GM12878 (cell line): ENCODE measurements around the gene LIMA1. TPM values are rescaled to one million over a fixed set of nuclear protein-coding genes. Genes with fewer than 3 reads are reported as not detected.

Experiments
- ATAC-seq: fragments of 200-7000 bp; cut with Tn5 transposase; 3 replicates; pipeline ENCODE4 v1.9.1; 2020; ENCODE audit warnings: mild to moderate bottlenecking, moderate library complexity
- BruUV-seq: library from RNA; stranded (reverse); fragments of 400-500 nt; replicated peaks from 2 replicates; lab custom pipeline; 2021; lab: Mats Ljungman, UMichigan
- CTCF ChIA-PET: fragments of 300-600 bp; sonication (Branson Sonifier 250); formaldehyde crosslinking; extraction: SDS; loops from one replicate; lab custom pipeline; 2021; ENCODE audit warnings: inconsistent platforms; lab: Yijun Ruan, JAX
- POLR2A ChIA-PET: fragments of 350-600 bp; formaldehyde crosslinking; extraction: SDS; loops from one replicate; lab custom pipeline; 2021; ENCODE audit warnings: inconsistent platforms; lab: Charles Lee
- RAD21 ChIA-PET: fragments of 300-600 bp; sonication (Branson Sonifier 250); formaldehyde crosslinking; loops from one replicate; lab custom pipeline; 2023; ENCODE audit warnings: antibody characterized with exemption; ENCODE audit not compliant: unreplicated experiment; lab: Charles Lee
- SMC1A ChIA-PET: fragments of 300-600 bp; sonication (Branson Sonifier 250); formaldehyde crosslinking; loops from one replicate; lab custom pipeline; 2023; ENCODE audit not compliant: unreplicated experiment, uncharacterized antibody; lab: Charles Lee
- DNase-seq: peaks from one replicate; pipeline ENCODE4 v3.0.0-alpha.2; 2011; ENCODE audit warnings: low read depth, low spot score
- FAIRE-seq: peaks from 3 replicates; lab custom pipeline; 2011; peaks lifted over from hg19 to GRCh38; lab: Jason Lieb, UNC
- H2AFZ ChIP-seq: 2 replicates; pipeline ENCODE4 v1.6.0; 2011; ENCODE audit warnings: low read depth, low read length, control low read depth; ENCODE audit not compliant: control insufficient read depth
- H3K27ac ChIP-seq: 2 replicates; pipeline ENCODE4 v1.5.1; 2011; ENCODE audit warnings: control low read depth; ENCODE audit not compliant: control insufficient read depth, insufficient read depth
- H3K27me3 ChIP-seq, 2 experiments: replicated peaks in 1 of 2; 2 replicates each; pipeline versions ENCODE4 v1.6.0 to v1.6.1; 2011; ENCODE audit warnings: low read length in 1 of 2; ENCODE audit not compliant: control insufficient read depth in 2 of 2, insufficient read depth in 2 of 2
- H3K36me3 ChIP-seq, 2 experiments: 2 replicates each; pipeline ENCODE4 v1.5.1; 2011; ENCODE audit warnings: low read length in 1 of 2; ENCODE audit not compliant: control insufficient read depth in 2 of 2, insufficient read depth in 2 of 2
- H3K4me1 ChIP-seq: 2 replicates; pipeline ENCODE4 v1.6.1; 2011; ENCODE audit warnings: mild to moderate bottlenecking, low read length, moderate library complexity, mixed read lengths; ENCODE audit not compliant: control insufficient read depth, insufficient read depth
- H3K4me2 ChIP-seq: 2 replicates; pipeline ENCODE4 v1.6.0; 2011; ENCODE audit warnings: control low read depth; ENCODE audit not compliant: control insufficient read depth, insufficient read depth
- H3K4me3 ChIP-seq: fragments of 200-600 bp; sonication (generic); 2 replicates; pipeline ENCODE4 v1.5.1; 2016
- H3K79me2 ChIP-seq: 2 replicates; pipeline ENCODE4 v1.6.0; 2011; ENCODE audit warnings: low read length; ENCODE audit not compliant: control insufficient read depth, insufficient read depth
- H3K9ac ChIP-seq: 2 replicates; pipeline ENCODE4 v1.8.0; 2011; ENCODE audit warnings: low read length, control low read depth, mixed read lengths; ENCODE audit not compliant: control insufficient read depth, insufficient read depth
- H3K9me3 ChIP-seq: replicated peaks from 3 replicates; pipeline ENCODE4 v1.5.1; 2011; ENCODE audit warnings: mild to moderate bottlenecking, low read length; ENCODE audit not compliant: control insufficient read depth, insufficient read depth
- H4K20me1 ChIP-seq: 2 replicates; pipeline ENCODE4 v1.6.0; 2011; ENCODE audit not compliant: control insufficient read depth, insufficient read depth
- BHLHE40 ChIP-seq, 2 experiments: fragments of 450-650 bp in 1 of 2; IDR thresholded peaks; 2 replicates each; pipeline ENCODE4 v1.6.1; 2011 to 2017; ENCODE audit warnings: low read depth in 2 of 2, borderline replicate concordance in 1 of 2, improper control_type of control experiment in 1 of 2, low read length in 1 of 2, mild to moderate bottlenecking in 1 of 2
- EED ChIP-seq: sonication (generic); IDR thresholded peaks from 2 replicates; pipeline ENCODE4 v1.6.1; 2016; ENCODE audit warnings: antibody characterized with exemption, low read depth
- IKZF1 ChIP-seq: fragments of 450-650 bp; conservative IDR thresholded peaks from 2 replicates; pipeline ENCODE4 v1.6.1; 2017; ENCODE audit warnings: antibody characterized with exemption, mild to moderate bottlenecking
- IKZF2 ChIP-seq, 2 experiments: fragments of 450-650 bp; IDR thresholded peaks; 2 replicates each; pipeline ENCODE4 v1.6.1; 2017; ENCODE audit warnings: mild to moderate bottlenecking in 2 of 2, moderate library complexity in 2 of 2
- JUND ChIP-seq: IDR thresholded peaks from 2 replicates; pipeline ENCODE4 v1.6.1; 2012; ENCODE audit warnings: low read depth, mild to moderate bottlenecking, low read length, improper control_type of control experiment, moderate library complexity
- MTA2 ChIP-seq: fragments of 450-650 bp; IDR thresholded peaks from 2 replicates; pipeline ENCODE4 v1.6.1; 2016; ENCODE audit warnings: low read depth, mild to moderate bottlenecking, moderate library complexity
- NFIC ChIP-seq: IDR thresholded peaks from 2 replicates; pipeline ENCODE4 v1.6.1; 2012; ENCODE audit warnings: low read depth, mild to moderate bottlenecking, inconsistent platforms, low read length, moderate library complexity
- POLR2AphosphoS2 ChIP-seq: IDR thresholded peaks from 2 replicates; pipeline ENCODE4 v1.6.1; 2011; ENCODE audit warnings: low read depth, mild to moderate bottlenecking, low read length, improper control_type of control experiment, moderate library complexity
- POU2F2 ChIP-seq: IDR thresholded peaks from 3 replicates; pipeline ENCODE4 v1.6.1; 2011; ENCODE audit warnings: low read depth, mild to moderate bottlenecking, low read length, borderline replicate concordance
- RCOR1 ChIP-seq: conservative IDR thresholded peaks from 2 replicates; pipeline ENCODE4 v1.6.1; 2012; ENCODE audit warnings: low read depth, low read length, improper control_type of control experiment
- RUNX3 ChIP-seq: IDR thresholded peaks from 2 replicates; pipeline ENCODE4 v1.6.1; 2012; ENCODE audit warnings: low read length, inconsistent platforms
- SP1 ChIP-seq: IDR thresholded peaks from one replicate; pipeline ENCODE4 v1.6.1; 2011; ENCODE audit warnings: low read depth, low read length
- ZNF207 ChIP-seq: fragments of 450-650 bp; IDR thresholded peaks from 2 replicates; pipeline ENCODE4 v1.6.1; 2014; ENCODE audit warnings: antibody characterized with exemption, mild to moderate bottlenecking, borderline replicate concordance
- ZNF24 ChIP-seq: fragments of 450-650 bp; IDR thresholded peaks from 2 replicates; pipeline ENCODE4 v1.6.1; 2017; ENCODE audit warnings: antibody characterized with exemption, mild to moderate bottlenecking
- WGBS: methylation state at CpG from one replicate; pipeline ENCODE4 v1.1.6; 2016; ENCODE audit warnings: low lambda C conversion rate; ENCODE audit not compliant: insufficient replicate concordance, insufficient coverage; ENCODE audit errors: missing lambda C conversion rate; 5-methylcytosine and 5-hydroxymethylcytosine counted together
- in situ Hi-C: fragments of 300-500 bp; cut with MboI; formaldehyde crosslinking; loops from 9 replicates; pipeline ENCODE4 v1.14.3; 2018; ENCODE audit warnings: mixed read lengths
- intact Hi-C: fragments of 100-400 bp; cut with micrococcal nuclease; formaldehyde crosslinking; loops from one replicate; pipeline ENCODE4 v1.14.2; 2022; ENCODE audit not compliant: unreplicated experiment
- polyA plus RNA-seq, 11 experiments: library from polyadenylated mRNA; depleted of rRNA in 4 of 11; unstranded in 6 of 11; stranded (reverse) in 5 of 11; fragments of >200 nt; fragmentation: Nextera tagmentation in 4 of 11; fragmentation: Illumina TruSeq in 1 of 11; extraction: Ambion mirVana in 4 of 11; extraction: Trizol in 1 of 11; gene quantifications; 1 replicate in 1 of 11; 2 replicates in 10 of 11; pipeline versions ENCODE4 v1.2.1 to v1.2.3, GENCODE V29; 2011 to 2016; ENCODE audit warnings: inconsistent platforms in 2 of 11, missing spikeins in 2 of 11, low read depth in 1 of 11
- total RNA-seq, 4 experiments: library from RNA; depleted of rRNA in 3 of 4; stranded (reverse); fragments of >200 nt in 3 of 4; fragmentation: Illumina TruSeq in 1 of 4; extraction: Trizol in 1 of 4; gene quantifications; 2 replicates each; pipeline versions ENCODE4 v1.2.1 to v1.2.3, GENCODE V29; 2013 to 2021
- TF ChIP-seq, protein P1 (sequence below): fragments of 450-650 bp; IDR thresholded peaks from 2 replicates; pipeline ENCODE4 v1.6.1; 2018; ENCODE audit warnings: mild to moderate bottlenecking, low read depth, moderate library complexity; ENCODE audit not compliant: partially characterized antibody
- TF ChIP-seq, protein P2 (sequence below): fragments of 450-650 bp; IDR thresholded peaks from 2 replicates; pipeline ENCODE4 v1.6.1; 2017; ENCODE audit warnings: low read depth, mild to moderate bottlenecking, moderate library complexity
- TF ChIP-seq, protein P3 (sequence below): IDR thresholded peaks from 2 replicates; pipeline ENCODE4 v1.6.1; 2011; ENCODE audit warnings: mild to moderate bottlenecking, low read depth, low read length, moderate library complexity; ENCODE audit not compliant: insufficient replicate concordance

The LIMA1 gene
- total and polyA plus RNA-seq, 10 of the 15 experiments (the other 5 are each of a cell fraction or from before 2014, with no cell fraction given), result 53.2 to 109 (median 60.8) TPM

DNA sequence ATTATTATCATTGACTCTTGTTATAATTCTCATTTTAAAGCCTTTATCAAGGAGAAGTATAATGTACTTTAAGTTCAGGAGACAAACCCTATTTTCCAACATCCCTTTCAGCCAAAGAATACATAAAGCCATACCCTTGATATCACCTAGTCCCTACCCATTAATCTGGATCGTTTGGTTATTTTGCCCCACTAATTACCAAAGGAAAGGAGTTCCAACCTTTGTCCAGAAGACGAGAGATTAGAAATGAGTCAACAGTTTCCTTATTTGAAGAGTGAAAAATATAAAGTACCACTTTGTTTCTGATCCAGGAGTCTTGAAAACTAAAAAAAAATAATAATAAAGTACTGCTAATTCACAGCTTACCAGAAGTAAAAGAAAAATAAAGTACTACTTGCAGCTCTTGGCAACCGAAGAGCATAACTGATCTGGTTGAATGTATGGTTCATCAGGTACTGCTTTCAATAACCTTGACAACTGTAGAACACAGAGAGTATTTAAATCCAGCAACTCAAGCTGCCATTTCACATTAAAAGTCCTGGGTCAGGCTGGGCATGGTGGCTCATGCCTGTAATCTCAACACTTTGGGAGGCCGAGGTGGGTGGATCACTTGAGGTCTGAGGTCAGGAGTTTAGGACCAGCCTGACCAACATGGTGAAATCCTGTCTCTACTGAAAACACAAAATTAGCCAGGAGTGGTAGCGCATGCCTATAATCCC is 33.7 kb downstream of the LIMA1 start:
- Histone ChIP-seq H3K4me2 (peak overlapping the region; percentile 75), H3K36me3 (no peaks in the 10 kb centered on the region), H4K20me1 (no peaks in the 10 kb centered on the region), H3K4me3 (0 out of 2 replicates have a peak overlapping the region, but pooled peaks have one; percentile 25), H3K9ac (peak overlapping the region; percentile 12; the same call in 1 of the 2 replicates), H3K4me1 (peaks cover 57% of the 10 kb centered on the region), H2AFZ (peak overlapping the region; percentile 41), H3K9me3 (no peaks in the 10 kb centered on the region), H3K79me2 (no peaks in the 10 kb centered on the region), H3K27me3 (no peaks in the 10 kb centered on the region), H3K27ac (peak overlapping the region; percentile 53)
- TF ChIP-seq JUND, result no peak
- TF ChIP-seq BHLHE40 (IDR thresholded peaks at IDR 0.05; ENCODE audit: borderline replicate concordance in 1 of 2, low read depth in 2 of 2, low read length in 1 of 2), result peak in 1 of 2 experiments; percentile 12; a peak in 1 of 4 replicates
- no peak for TF ChIP-seq ZNF24
- TF ChIP-seq ZNF207, result no peak
- 0 out of 2 replicates have a peak, but pooled peaks have one; percentile 8 for TF ChIP-seq IKZF1
- peak; percentile 30; the same call in 1 of the 2 replicates for TF ChIP-seq NFIC
- peak; percentile 42; the same call in 1 of the 2 replicates for TF ChIP-seq RUNX3
- peak; percentile 38; the same call in 1 of the 2 replicates for TF ChIP-seq EED
- no peak for TF ChIP-seq POLR2AphosphoS2
- 0 out of 2 replicates have a peak, but pooled peaks have one; percentile 41 for TF ChIP-seq MTA2
- 0 out of 3 replicates have a peak, but pooled peaks have one; percentile 30 for TF ChIP-seq POU2F2
- no peak for TF ChIP-seq SP1
- TF ChIP-seq RCOR1, result no peak
- TF ChIP-seq IKZF2 (IDR thresholded peaks at IDR 0.05), result peak in 1 of 2 experiments; percentile 49; a peak in 2 of 4 replicates
- TF ChIP-seq, protein P1, sequence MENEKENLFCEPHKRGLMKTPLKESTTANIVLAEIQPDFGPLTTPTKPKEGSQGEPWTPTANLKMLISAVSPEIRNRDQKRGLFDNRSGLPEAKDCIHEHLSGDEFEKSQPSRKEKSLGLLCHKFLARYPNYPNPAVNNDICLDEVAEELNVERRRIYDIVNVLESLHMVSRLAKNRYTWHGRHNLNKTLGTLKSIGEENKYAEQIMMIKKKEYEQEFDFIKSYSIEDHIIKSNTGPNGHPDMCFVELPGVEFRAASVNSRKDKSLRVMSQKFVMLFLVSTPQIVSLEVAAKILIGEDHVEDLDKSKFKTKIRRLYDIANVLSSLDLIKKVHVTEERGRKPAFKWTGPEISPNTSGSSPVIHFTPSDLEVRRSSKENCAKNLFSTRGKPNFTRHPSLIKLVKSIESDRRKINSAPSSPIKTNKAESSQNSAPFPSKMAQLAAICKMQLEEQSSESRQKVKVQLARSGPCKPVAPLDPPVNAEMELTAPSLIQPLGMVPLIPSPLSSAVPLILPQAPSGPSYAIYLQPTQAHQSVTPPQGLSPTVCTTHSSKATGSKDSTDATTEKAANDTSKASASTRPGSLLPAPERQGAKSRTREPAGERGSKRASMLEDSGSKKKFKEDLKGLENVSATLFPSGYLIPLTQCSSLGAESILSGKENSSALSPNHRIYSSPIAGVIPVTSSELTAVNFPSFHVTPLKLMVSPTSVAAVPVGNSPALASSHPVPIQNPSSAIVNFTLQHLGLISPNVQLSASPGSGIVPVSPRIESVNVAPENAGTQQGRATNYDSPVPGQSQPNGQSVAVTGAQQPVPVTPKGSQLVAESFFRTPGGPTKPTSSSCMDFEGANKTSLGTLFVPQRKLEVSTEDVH, result no peak
- TF ChIP-seq, protein P2, sequence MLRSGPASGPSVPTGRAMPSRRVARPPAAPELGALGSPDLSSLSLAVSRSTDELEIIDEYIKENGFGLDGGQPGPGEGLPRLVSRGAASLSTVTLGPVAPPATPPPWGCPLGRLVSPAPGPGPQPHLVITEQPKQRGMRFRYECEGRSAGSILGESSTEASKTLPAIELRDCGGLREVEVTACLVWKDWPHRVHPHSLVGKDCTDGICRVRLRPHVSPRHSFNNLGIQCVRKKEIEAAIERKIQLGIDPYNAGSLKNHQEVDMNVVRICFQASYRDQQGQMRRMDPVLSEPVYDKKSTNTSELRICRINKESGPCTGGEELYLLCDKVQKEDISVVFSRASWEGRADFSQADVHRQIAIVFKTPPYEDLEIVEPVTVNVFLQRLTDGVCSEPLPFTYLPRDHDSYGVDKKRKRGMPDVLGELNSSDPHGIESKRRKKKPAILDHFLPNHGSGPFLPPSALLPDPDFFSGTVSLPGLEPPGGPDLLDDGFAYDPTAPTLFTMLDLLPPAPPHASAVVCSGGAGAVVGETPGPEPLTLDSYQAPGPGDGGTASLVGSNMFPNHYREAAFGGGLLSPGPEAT, result peak; percentile 33; the same call in 1 of the 2 replicates
- TF ChIP-seq, protein P3, sequence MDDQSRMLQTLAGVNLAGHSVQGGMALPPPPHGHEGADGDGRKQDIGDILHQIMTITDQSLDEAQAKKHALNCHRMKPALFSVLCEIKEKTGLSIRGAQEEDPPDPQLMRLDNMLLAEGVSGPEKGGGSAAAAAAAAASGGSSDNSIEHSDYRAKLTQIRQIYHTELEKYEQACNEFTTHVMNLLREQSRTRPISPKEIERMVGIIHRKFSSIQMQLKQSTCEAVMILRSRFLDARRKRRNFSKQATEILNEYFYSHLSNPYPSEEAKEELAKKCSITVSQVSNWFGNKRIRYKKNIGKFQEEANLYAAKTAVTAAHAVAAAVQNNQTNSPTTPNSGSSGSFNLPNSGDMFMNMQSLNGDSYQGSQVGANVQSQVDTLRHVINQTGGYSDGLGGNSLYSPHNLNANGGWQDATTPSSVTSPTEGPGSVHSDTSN, result no peak
- ChIA-PET CTCF (interaction anchor here (1.2 to 3.9 kb wide), 8 partner anchors 10 to 179 kb away, joined by 3 to 14 read pairs (median 6); partner anchors contain the start of genes COX14 and LIMA1), SMC1A (interaction anchor here (1.0 to 6.6 kb wide), 7 partner anchors 11 to 65 kb away, joined by 3 to 97 read pairs (median 4); partner anchors contain the start of gene LIMA1), POLR2A (interaction anchor here (0.6 to 3.0 kb wide), 7 partner anchors 10 to 446 kb away, joined by 4 to 19 read pairs (median 6); partner anchors contain the start of gene LIMA1), RAD21 (interaction anchor here (0.6 to 3.0 kb wide), 10 partner anchors 10 to 144 kb away, joined by 3 to 25 read pairs (median 5); partner anchors contain the start of genes CERS5, COX14 and LIMA1)
- FAIRE-seq (no peak), ATAC-seq (peak; percentile 52), DNase-seq (no peak)
- WGBS, result 47% methylated on average over 5 of the region's 5 CpGs
- intact Hi-C loops, result no loop called here
- BruUV-seq, result TSS peak; percentile 72
- in situ Hi-C loops, result no loop called here
